H1 (cell line): ENCODE results near the gene PPFIBP2. TPM values are rescaled to one million over a fixed set of nuclear protein-coding genes. Genes with fewer than 3 reads are reported as not detected.

Experiments used
- CTCF ChIA-PET: fragments of 300-600 bp; sonication (Branson Sonifier 250); formaldehyde crosslinking; loops from one replicate; lab custom pipeline; 2021; ENCODE audit not compliant: partially characterized antibody; lab: Charles Lee
- POLR2A ChIA-PET: fragments of 300-600 bp; sonication (Branson Sonifier 250); formaldehyde crosslinking; loops from one replicate; lab custom pipeline; 2021; ENCODE audit warnings: inconsistent platforms; ENCODE audit not compliant: partially characterized antibody; lab: Charles Lee
- DNase-seq, 2 experiments: peaks; one replicate each; pipeline versions ENCODE4 v3.0.0 to v3.0.0-alpha.2; 2010 to 2022; ENCODE audit warnings: low spot score in 2 of 2, low read depth in 1 of 2, mixed read lengths in 1 of 2
- FAIRE-seq: peaks from 2 replicates; lab custom pipeline; 2011; peaks lifted over from hg19 to GRCh38; lab: Jason Lieb, UNC
- H2AFZ ChIP-seq: 2 replicates; pipeline ENCODE4 v1.8.1; 2012; ENCODE audit warnings: low read length, inconsistent platforms
- H2AK5ac ChIP-seq: 2 replicates; pipeline ENCODE4 v1.6.1; 2013; ENCODE audit warnings: low read depth, low read length
- H2BK120ac ChIP-seq: replicated peaks from 2 replicates; pipeline ENCODE3; 2013; ENCODE audit warnings: low read depth, low read length, inconsistent platforms
- H2BK12ac ChIP-seq: 2 replicates; pipeline ENCODE4 v1.6.1; 2013; ENCODE audit warnings: low read depth, low read length
- H2BK15ac ChIP-seq: 2 replicates; pipeline ENCODE4 v1.6.1; 2013; ENCODE audit warnings: low read length
- H2BK20ac ChIP-seq: 2 replicates; pipeline ENCODE4 v1.6.1; 2013; ENCODE audit warnings: low read length
- H2BK5ac ChIP-seq: 2 replicates; pipeline ENCODE4 v1.6.1; 2013; ENCODE audit warnings: low read depth, low read length
- H3K14ac ChIP-seq: 2 replicates; pipeline ENCODE4 v1.6.1; 2013; ENCODE audit warnings: inconsistent platforms; ENCODE audit not compliant: insufficient read length
- H3K18ac ChIP-seq: 2 replicates; pipeline ENCODE4 v1.6.1; 2013; ENCODE audit warnings: low read length; ENCODE audit errors: extremely low read depth
- H3K23ac ChIP-seq: 2 replicates; pipeline ENCODE4 v1.6.1; 2013; ENCODE audit warnings: inconsistent platforms; ENCODE audit not compliant: insufficient read length
- H3K23me2 ChIP-seq: 2 replicates; pipeline ENCODE4 v1.6.1; 2013; ENCODE audit warnings: low read depth, low read length
- H3K27ac ChIP-seq: 2 replicates; pipeline ENCODE4 v1.6.1; 2011; ENCODE audit warnings: low read depth, low read length, inconsistent platforms
- H3K27me3 ChIP-seq, 4 experiments: replicated peaks in 1 of 4; 1 replicate in 1 of 4; 2 replicates in 3 of 4; pipeline versions ENCODE4 v1.6.1 to v1.8.1; 2011 to 2013; ENCODE audit warnings: low read length in 3 of 4, mild to moderate bottlenecking in 3 of 4, inconsistent platforms in 2 of 4, mixed read lengths in 2 of 4, moderate library complexity in 1 of 4; ENCODE audit not compliant: control insufficient read depth in 3 of 4, insufficient read depth in 3 of 4; ENCODE audit errors: extremely low read depth in 1 of 4
- H3K36me3 ChIP-seq, 4 experiments: 2 replicates each; pipeline versions ENCODE4 v1.6.1 to v1.8.1; 2011 to 2013; ENCODE audit warnings: mild to moderate bottlenecking in 4 of 4, low read length in 3 of 4, moderate library complexity in 2 of 4, control low read depth in 1 of 4, inconsistent platforms in 1 of 4; ENCODE audit not compliant: insufficient read depth in 4 of 4, control insufficient read depth in 2 of 4
- H3K4ac ChIP-seq: replicated peaks from 2 replicates; pipeline ENCODE3; 2013; ENCODE audit warnings: low read length, low read depth, mixed read lengths, inconsistent platforms; ENCODE audit not compliant: insufficient read length
- H3K4me1 ChIP-seq, 4 experiments: replicated peaks in 1 of 4; 1 replicate in 1 of 4; 2 replicates in 3 of 4; pipeline versions ENCODE4 v1.6.1 to v1.8.1; 2011 to 2013; ENCODE audit warnings: low read length in 3 of 4, inconsistent platforms in 2 of 4, mixed read lengths in 1 of 4; ENCODE audit not compliant: insufficient read depth in 4 of 4, control insufficient read depth in 3 of 4
- H3K4me2 ChIP-seq, 2 experiments: 2 replicates each; pipeline versions ENCODE4 v1.6.1 to v1.8.1; 2011 to 2013; ENCODE audit warnings: low read depth in 2 of 2, low read length in 2 of 2, control low read depth in 1 of 2, inconsistent platforms in 1 of 2, mild to moderate bottlenecking in 1 of 2; ENCODE audit not compliant: insufficient read depth in 1 of 2
- H3K4me3 ChIP-seq, 4 experiments: fragments of 200-600, 300-600 bp in 1 of 4; sonication (generic), shearing (Covaris generic), sonication (Bioruptor Twin) in 1 of 4; 2 replicates each; pipeline versions ENCODE4 v1.5.1 to v1.8.1; 2011 to 2016; ENCODE audit warnings: low read length in 4 of 4, low read depth in 3 of 4, control low read depth in 2 of 4, inconsistent platforms in 2 of 4, mild to moderate bottlenecking in 2 of 4, mixed read lengths in 1 of 4, moderate library complexity in 1 of 4; ENCODE audit not compliant: insufficient read depth in 2 of 4; ENCODE audit errors: extremely low read depth in 1 of 4
- H3K56ac ChIP-seq: replicated peaks from 2 replicates; pipeline ENCODE3; 2013; ENCODE audit warnings: low read depth, mild to moderate bottlenecking, mixed read lengths, low read length, inconsistent platforms; ENCODE audit not compliant: insufficient read length
- H3K79me1 ChIP-seq: 2 replicates; pipeline ENCODE4 v1.6.1; 2013; ENCODE audit warnings: low read depth, low read length, control low read depth
- H3K79me2 ChIP-seq, 2 experiments: 2 replicates each; pipeline versions ENCODE4 v1.6.1 to v1.8.1; 2012 to 2013; ENCODE audit warnings: low read length in 2 of 2, mild to moderate bottlenecking in 2 of 2, inconsistent platforms in 1 of 2; ENCODE audit not compliant: insufficient read depth in 2 of 2, control insufficient read depth in 1 of 2
- H3K9ac ChIP-seq, 4 experiments: replicated peaks in 1 of 4; 1 replicate in 1 of 4; 2 replicates in 3 of 4; pipeline versions ENCODE4 v1.6.1 to v1.8.1; 2011 to 2013; ENCODE audit warnings: low read depth in 3 of 4, low read length in 3 of 4, control low read depth in 2 of 4, mild to moderate bottlenecking in 2 of 4, moderate library complexity in 2 of 4, inconsistent platforms in 1 of 4; ENCODE audit errors: extremely low read depth in 1 of 4
- H3K9me3 ChIP-seq, 2 experiments: 2 replicates each; pipeline versions ENCODE4 v1.6.1 to v1.8.1; 2012 to 2013; ENCODE audit warnings: mild to moderate bottlenecking in 2 of 2, moderate library complexity in 2 of 2, control low read depth in 1 of 2, inconsistent platforms in 1 of 2, low read depth in 1 of 2, low read length in 1 of 2, mixed read lengths in 1 of 2; ENCODE audit not compliant: insufficient read depth in 2 of 2
- H4K20me1 ChIP-seq, 2 experiments: replicated peaks in 1 of 2; 2 replicates each; pipeline versions ENCODE3 to v1.8.1; 2011 to 2013; ENCODE audit warnings: inconsistent platforms in 2 of 2, low read length in 2 of 2, mild to moderate bottlenecking in 1 of 2; ENCODE audit not compliant: insufficient read depth in 2 of 2, control insufficient read depth in 1 of 2
- H4K5ac ChIP-seq: 2 replicates; pipeline ENCODE4 v1.6.1; 2013; ENCODE audit warnings: low read length, low read depth, mixed read lengths, inconsistent platforms; ENCODE audit not compliant: insufficient read length
- H4K8ac ChIP-seq: 2 replicates; pipeline ENCODE4 v1.8.0; 2013; ENCODE audit warnings: mild to moderate bottlenecking, moderate library complexity, low read length, inconsistent platforms; ENCODE audit not compliant: insufficient read depth; ENCODE audit errors: extremely low read depth
- H4K91ac ChIP-seq: replicated peaks from 2 replicates; pipeline ENCODE3; 2013; ENCODE audit warnings: low read length, mixed read lengths, inconsistent platforms; ENCODE audit not compliant: insufficient read length
- JUN ChIP-seq: IDR thresholded peaks from 2 replicates; pipeline ENCODE4 v1.6.1; 2011; ENCODE audit warnings: low read depth, mild to moderate bottlenecking, improper control_type of control experiment, low read length
- MAFK ChIP-seq: IDR thresholded peaks from 2 replicates; pipeline ENCODE4 v1.6.1; 2012; ENCODE audit warnings: low read depth, mild to moderate bottlenecking, improper control_type of control experiment, low read length
- RAD21 ChIP-seq, 2 experiments: IDR thresholded peaks in 1 of 2; conservative IDR thresholded peaks in 1 of 2; 2 replicates each; pipeline ENCODE4 v1.6.1; 2011; ENCODE audit warnings: low read depth in 2 of 2, low read length in 2 of 2, improper control_type of control experiment in 1 of 2, inconsistent platforms in 1 of 2, mild to moderate bottlenecking in 1 of 2, moderate library complexity in 1 of 2
- RNF2 ChIP-seq: fragments of 200-900, 300-1000 bp; sonication (generic); IDR thresholded peaks from 2 replicates; pipeline ENCODE4 v1.7.1; 2016; ENCODE audit warnings: borderline replicate concordance, low read depth, mild to moderate bottlenecking, antibody characterized with exemption, low read length; ENCODE audit not compliant: poor library complexity, severe bottlenecking; ENCODE audit errors: missing control alignments
- RXRA ChIP-seq: IDR thresholded peaks from 2 replicates; pipeline ENCODE4 v1.6.1; 2011; ENCODE audit warnings: low read depth, mild to moderate bottlenecking, low read length, moderate library complexity; ENCODE audit not compliant: insufficient read depth
- TAF7 ChIP-seq: optimal IDR thresholded peaks from 2 replicates; pipeline ENCODE3; 2011; ENCODE audit warnings: low read depth, mild to moderate bottlenecking, inconsistent platforms, low read length, moderate library complexity, borderline replicate concordance
- TCF12 ChIP-seq: IDR thresholded peaks from 2 replicates; pipeline ENCODE4 v1.6.1; 2011; ENCODE audit warnings: low read depth, mild to moderate bottlenecking, low read length
- YY1 ChIP-seq: IDR thresholded peaks from 2 replicates; pipeline ENCODE4 v1.6.1; 2011; ENCODE audit warnings: low read depth, mild to moderate bottlenecking, low read length
- WGBS, 2 experiments: shearing (Covaris generic) in 1 of 2; methylation state at CpG; one replicate each; pipeline versions ENCODE4 v1.1.6 to v1.1.7; 2013 to 2015; ENCODE audit warnings: low lambda C conversion rate in 2 of 2, mixed read lengths in 2 of 2, inconsistent platforms in 1 of 2, low coverage in 1 of 2, missing lambda C conversion rate in 1 of 2; ENCODE audit not compliant: insufficient replicate concordance in 2 of 2, insufficient coverage in 1 of 2, insufficient read length in 1 of 2; ENCODE audit errors: extremely low coverage in 1 of 2, missing lambda C conversion rate in 1 of 2; 5-methylcytosine and 5-hydroxymethylcytosine counted together
- polyA plus RNA-seq, 7 experiments: library from polyadenylated mRNA; depleted of rRNA in 3 of 7; stranded (reverse) in 5 of 7; unstranded in 2 of 7; fragments of >200 nt in 5 of 7; fragments of 200-250 nt in 2 of 7; gene quantifications; 1 replicate in 5 of 7; 2 replicates in 1 of 7; 4 replicates in 1 of 7; pipeline versions ENCODE4 v1.2.1 to v1.2.3, GENCODE V29; 2011 to 2013; ENCODE audit warnings: missing spikeins in 2 of 7, mixed read lengths in 2 of 7
- total RNA-seq: library from RNA; stranded (reverse); fragmentation: NEBNext Ultra II Directional; extraction: Animal tissue kit (Norgen Biotek cat#: 25700); gene quantifications from 2 replicates; pipeline ENCODE4 v1.2.1, GENCODE V29; 2021
- TF ChIP-seq, protein P1 (sequence below): IDR thresholded peaks from 2 replicates; pipeline ENCODE4 v1.6.1; 2012; ENCODE audit warnings: inconsistent platforms
- TF ChIP-seq, protein P2 (sequence below): IDR thresholded peaks from 2 replicates; pipeline ENCODE4 v1.6.1; 2011; ENCODE audit warnings: low read length, improper control_type of control experiment

Gene PPFIBP2
- total and polyA plus RNA-seq, 2 of the 8 experiments (the other 6 are each of a cell fraction or from before 2014, with no cell fraction given), result 5.5 to 9.8 TPM

DNA sequence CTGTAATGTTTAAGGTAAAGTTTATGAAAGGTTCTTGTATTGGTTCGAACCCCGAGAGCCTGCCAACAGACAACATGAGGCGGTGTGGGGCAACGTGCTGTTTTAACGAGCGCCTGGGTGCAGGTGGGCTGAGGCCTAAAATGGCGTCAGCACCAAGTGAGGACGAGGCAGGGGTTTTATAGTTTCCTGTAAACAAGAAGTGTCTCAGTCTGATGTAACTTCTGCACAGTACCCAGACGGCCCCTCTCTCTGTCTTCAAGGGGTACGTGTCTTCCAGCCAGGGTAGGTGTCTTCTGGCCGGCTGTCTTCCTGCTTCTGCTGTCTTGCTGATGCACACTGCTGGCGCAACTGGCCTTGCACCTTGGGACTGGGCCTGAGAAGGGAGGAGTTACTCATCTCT, 2.7 kb downstream of the PPFIBP2 start:
- H2AK5ac ChIP-seq, result no peak overlapping the region
- peaks cover 0 to 17% (median 9%) of the 10 kb centered on the region in 4 experiments; a peak in 4 of 7 replicates for H3K27me3 ChIP-seq
- H2AFZ ChIP-seq, result no peak overlapping the region
- no peak overlapping the region for H2BK5ac ChIP-seq
- FAIRE-seq (no peak), DNase-seq (no peak)
- H3K27ac ChIP-seq, result no peak overlapping the region
- H3K14ac ChIP-seq, result no peak overlapping the region
- no peak overlapping the region for H2BK120ac ChIP-seq
- no peak overlapping the region for H3K18ac ChIP-seq
- H3K36me3 ChIP-seq, result no peaks in the 10 kb centered on the region
- H3K9me3 ChIP-seq, result no peaks in the 10 kb centered on the region
- no peak overlapping the region for H2BK15ac ChIP-seq
- H3K4ac ChIP-seq, result no peak overlapping the region
- TF ChIP-seq TAF7 (no peak), JUN (no peak), TCF12 (no peak), YY1 (no peak), RXRA (no peak), MAFK (no peak), RNF2 (no peak), RAD21 (IDR thresholded peaks at IDR 0.05 in 1 of 2, conservative IDR thresholded peaks at IDR 0.05 in 1 of 2; ENCODE audit: low read depth in 2 of 2, low read length in 2 of 2) (no peak)
- TF ChIP-seq, protein P1, sequence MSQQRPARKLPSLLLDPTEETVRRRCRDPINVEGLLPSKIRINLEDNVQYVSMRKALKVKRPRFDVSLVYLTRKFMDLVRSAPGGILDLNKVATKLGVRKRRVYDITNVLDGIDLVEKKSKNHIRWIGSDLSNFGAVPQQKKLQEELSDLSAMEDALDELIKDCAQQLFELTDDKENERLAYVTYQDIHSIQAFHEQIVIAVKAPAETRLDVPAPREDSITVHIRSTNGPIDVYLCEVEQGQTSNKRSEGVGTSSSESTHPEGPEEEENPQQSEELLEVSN, result no peak
- TF ChIP-seq, protein P2, sequence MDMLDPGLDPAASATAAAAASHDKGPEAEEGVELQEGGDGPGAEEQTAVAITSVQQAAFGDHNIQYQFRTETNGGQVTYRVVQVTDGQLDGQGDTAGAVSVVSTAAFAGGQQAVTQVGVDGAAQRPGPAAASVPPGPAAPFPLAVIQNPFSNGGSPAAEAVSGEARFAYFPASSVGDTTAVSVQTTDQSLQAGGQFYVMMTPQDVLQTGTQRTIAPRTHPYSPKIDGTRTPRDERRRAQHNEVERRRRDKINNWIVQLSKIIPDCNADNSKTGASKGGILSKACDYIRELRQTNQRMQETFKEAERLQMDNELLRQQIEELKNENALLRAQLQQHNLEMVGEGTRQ, result no peak
- no peak overlapping the region for H2BK20ac ChIP-seq
- no peaks in the 10 kb centered on the region for H3K79me1 ChIP-seq
- peaks cover 0 to 9% (median 5%) of the 10 kb centered on the region in 4 experiments; a peak in 5 of 7 replicates for H3K4me1 ChIP-seq
- no peak overlapping the region for H4K8ac ChIP-seq
- no peaks in the 10 kb centered on the region for H4K20me1 ChIP-seq
- no peak overlapping the region for H4K91ac ChIP-seq
- CTCF ChIA-PET, result interaction anchor here (1.0 to 3.0 kb wide), 4 partner anchors 17 to 171 kb away, joined by 3 to 6 read pairs (median 4); no protein-coding TSS in a partner anchor
- POLR2A ChIA-PET, result no interaction called here
- H3K9ac ChIP-seq, result no peak overlapping the region
- H2BK12ac ChIP-seq, result no peak overlapping the region
- WGBS, 2 experiments, result 93% methylated on average over 12 of the region's 12 CpGs; no CpG with 5 or more reads in 1 of the 2 experiments
- no peak overlapping the region for H3K23ac ChIP-seq
- H3K4me2 ChIP-seq, result no peak overlapping the region
- peaks cover 9% of the 10 kb centered on the region for H3K23me2 ChIP-seq
- no peak overlapping the region for H3K4me3 ChIP-seq
- no peaks in the 10 kb centered on the region for H3K79me2 ChIP-seq
- no peak overlapping the region for H3K56ac ChIP-seq
- H4K5ac ChIP-seq, result no peak overlapping the region
